Ovary (tissue), 9 donors: ENCODE results near the gene ROPN1L. TPM values are rescaled to one million over a fixed set of nuclear protein-coding genes. Genes with fewer than 3 reads are reported as not detected.

Experiments
- DNase-seq, 5 donors: peaks; one replicate each; pipeline ENCODE4 v3.0.0-alpha.2; 2019 to 2020
- H3K27ac ChIP-seq, 2 donors: fragments of 200-600 bp; one replicate each; pipeline versions ENCODE4 v1.5.1 to v1.8.0; 2019 to 2022
- H3K27me3 ChIP-seq: fragments of 200-600 bp; one replicate; pipeline ENCODE4 v1.8.0; 2022
- H3K36me3 ChIP-seq: fragments of 200-600 bp; sonication (generic); one replicate; pipeline ENCODE4 v1.5.1; 2019
- H3K4me1 ChIP-seq: one replicate; pipeline ENCODE4 v1.8.1; 2013; ENCODE audit warnings: mild to moderate bottlenecking, moderate library complexity; ENCODE audit not compliant: insufficient read depth
- H3K4me3 ChIP-seq: fragments of 200-600 bp; sonication (generic); one replicate; pipeline ENCODE4 v1.5.1; 2017
- H3K9me3 ChIP-seq, 2 donors: fragments of 200-600 bp in 1 of 2; sonication (generic) in 1 of 2; one replicate each; pipeline versions ENCODE4 v1.5.1 to v1.8.1; 2013 to 2019; ENCODE audit warnings: mild to moderate bottlenecking in 1 of 2, moderate library complexity in 1 of 2
- EP300 ChIP-seq: sonication (generic); formaldehyde crosslinking; IDR thresholded peaks from one replicate; pipeline ENCODE4 v1.6.1; 2017; ENCODE audit warnings: antibody characterized with exemption
- POLR2A ChIP-seq: fragments of 450-650 bp; IDR thresholded peaks from one replicate; pipeline ENCODE4 v1.6.1; 2017; ENCODE audit warnings: antibody characterized with exemption, mild to moderate bottlenecking, moderate library complexity
- WGBS, 3 donors: extraction: QIAGEN DNeasy Blood & Tissue Kit in 1 of 3; methylation state at CpG; one replicate each; pipeline versions ENCODE4 v1.1.5 to v1.1.7; 2013 to 2017; 5-methylcytosine and 5-hydroxymethylcytosine counted together
- intact Hi-C, 4 donors: fragments of 100-400 bp; cut with DNase I; formaldehyde crosslinking; loops; one replicate each; pipeline versions ENCODE4 v1.11.0 to v1.15.1; 2022 to 2023
- polyA plus RNA-seq, 2 donors: library from polyadenylated mRNA; stranded (reverse); fragments of 200-250 nt in 1 of 2; fragments of 350-450 nt in 1 of 2; fragmentation: Illumina TruSeq in 1 of 2; extraction: RNeasy Lipid Tissue Mini Kit (QIAGEN cat#74804) in 1 of 2; gene quantifications; one replicate each; pipeline ENCODE4 v1.2.3, GENCODE V29; 2013 to 2014
- total RNA-seq, 7 donors: library from RNA; depleted of rRNA in 2 of 7; stranded (reverse); fragments of >200 nt in 2 of 7; fragmentation: NEBNext Ultra II Directional in 3 of 7; extraction: Animal tissue kit (Norgen Biotek cat#: 25700) in 3 of 7; gene quantifications; one replicate each; pipeline versions ENCODE4 v1.1.0 to v1.2.4, GENCODE V29; 2016 to 2023
- TF ChIP-seq, protein P1 (sequence below), 3 donors: fragments of 450-650 bp in 2 of 3; fragments of 200-600 bp in 1 of 3; IDR thresholded peaks; one replicate each; pipeline versions ENCODE4 v1.5.1 to v1.8.0; 2016 to 2022; ENCODE audit warnings: antibody characterized with exemption in 3 of 3, mild to moderate bottlenecking in 1 of 3
- donor health status: DM: no; HTN: no; CAD: no; lungs with moderate emphysema.
- donor health status: DM: no; HTN: no; CAD: no.
- donor health status: Bipolar disorder and iron deficiency.
- donor health status: DM: yes; HTN: yes; CAD: no.
- donor health status: DM: no; HTN: no; CAD: no.
- donor health status: DM: yes; HTN: yes; CAD: no.

The ROPN1L gene
- total and polyA plus RNA-seq, 9 donors, result 0.30 to 51.9 (median 2.4) TPM; not detected in 3

DNA sequence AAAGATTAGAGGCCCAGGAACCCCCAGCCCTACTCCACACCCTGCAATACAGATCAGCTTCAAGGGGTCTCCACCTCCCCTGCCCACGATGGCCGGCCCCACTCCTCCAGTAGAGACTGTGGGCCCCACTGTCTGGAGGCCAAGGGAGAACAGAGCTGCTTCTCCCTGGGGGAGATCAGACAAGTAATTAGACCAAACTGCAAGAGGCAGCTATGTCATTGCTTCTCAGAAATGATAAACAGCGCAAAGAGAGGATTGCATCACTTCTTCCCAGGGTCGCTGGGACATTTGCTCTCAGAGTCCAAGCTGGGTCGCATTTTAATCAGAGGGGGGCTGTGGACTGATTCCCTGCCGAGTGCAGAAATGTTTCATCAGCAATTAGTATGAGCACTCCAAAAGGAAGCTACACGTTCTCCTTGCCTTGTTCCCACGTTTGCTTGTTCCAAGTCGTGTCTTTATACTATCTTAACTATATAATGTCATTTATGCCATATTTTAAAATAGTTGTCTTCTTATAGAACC lies 59.9 kb downstream of the ROPN1L start:
- Histone ChIP-seq H3K27ac (no peak overlapping the region), H3K27me3 (no peaks in the 10 kb centered on the region), H3K9me3 (no peaks in the 10 kb centered on the region), H3K36me3 (no peaks in the 10 kb centered on the region), H3K4me3 (no peak overlapping the region), H3K4me1 (no peaks in the 10 kb centered on the region)
- intact Hi-C loops, result no loop called here
- TF ChIP-seq, protein P1, sequence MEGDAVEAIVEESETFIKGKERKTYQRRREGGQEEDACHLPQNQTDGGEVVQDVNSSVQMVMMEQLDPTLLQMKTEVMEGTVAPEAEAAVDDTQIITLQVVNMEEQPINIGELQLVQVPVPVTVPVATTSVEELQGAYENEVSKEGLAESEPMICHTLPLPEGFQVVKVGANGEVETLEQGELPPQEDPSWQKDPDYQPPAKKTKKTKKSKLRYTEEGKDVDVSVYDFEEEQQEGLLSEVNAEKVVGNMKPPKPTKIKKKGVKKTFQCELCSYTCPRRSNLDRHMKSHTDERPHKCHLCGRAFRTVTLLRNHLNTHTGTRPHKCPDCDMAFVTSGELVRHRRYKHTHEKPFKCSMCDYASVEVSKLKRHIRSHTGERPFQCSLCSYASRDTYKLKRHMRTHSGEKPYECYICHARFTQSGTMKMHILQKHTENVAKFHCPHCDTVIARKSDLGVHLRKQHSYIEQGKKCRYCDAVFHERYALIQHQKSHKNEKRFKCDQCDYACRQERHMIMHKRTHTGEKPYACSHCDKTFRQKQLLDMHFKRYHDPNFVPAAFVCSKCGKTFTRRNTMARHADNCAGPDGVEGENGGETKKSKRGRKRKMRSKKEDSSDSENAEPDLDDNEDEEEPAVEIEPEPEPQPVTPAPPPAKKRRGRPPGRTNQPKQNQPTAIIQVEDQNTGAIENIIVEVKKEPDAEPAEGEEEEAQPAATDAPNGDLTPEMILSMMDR (IDR thresholded peaks at IDR 0.05), result no peak
- no peak for TF ChIP-seq POLR2A
- TF ChIP-seq EP300, result no peak
- WGBS, 3 donors, result 57 to 61% (median 60%) methylated on average over 9 of the region's 9 CpGs
- no peak for DNase-seq

- DNase-seq, result no peak
- Histone ChIP-seq H3K36me3 (no peaks in the 10 kb centered on the region), H3K9me3 (no peaks in the 10 kb centered on the region), H3K27ac (no peak overlapping the region), H3K27me3 (no peaks in the 10 kb centered on the region), H3K4me3 (no peak overlapping the region), H3K4me1 (no peaks in the 10 kb centered on the region)
- TF ChIP-seq, protein P1 (IDR thresholded peaks at IDR 0.05), result no peak
- TF ChIP-seq EP300, result no peak
- no peak for TF ChIP-seq POLR2A
- 79 to 81% (median 79%) methylated on average over 8 of the region's 8 CpGs for WGBS, 3 donors
- intact Hi-C loops, result no loop called here
Measured at GRCh38 chr5:10502130-10502529, 60.5 kb downstream of the ROPN1L start.

DNA sequence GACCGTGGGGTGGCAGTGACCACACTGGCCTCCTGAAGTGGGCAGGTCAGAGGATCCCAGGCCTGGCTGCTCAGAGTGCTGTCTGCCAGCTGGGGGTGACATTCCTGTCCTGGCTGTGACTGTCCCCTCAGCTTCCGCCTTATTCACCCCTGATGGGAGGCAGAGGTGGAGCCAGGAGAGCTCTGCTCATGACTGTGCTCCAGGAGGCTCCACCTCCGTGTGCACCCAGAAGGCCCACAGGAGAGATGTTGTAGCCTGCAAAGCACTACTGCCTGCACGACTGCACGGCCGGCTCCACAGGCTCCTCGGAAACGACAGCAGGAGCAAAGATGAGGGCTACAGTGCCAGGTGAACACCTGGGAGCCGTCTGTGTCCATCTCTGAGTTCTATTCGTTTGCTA lies 60.9 kb downstream of the ROPN1L start:
- Histone ChIP-seq H3K9me3 (no peaks in the 10 kb centered on the region), H3K4me1 (no peaks in the 10 kb centered on the region), H3K36me3 (no peaks in the 10 kb centered on the region), H3K27ac (no peak overlapping the region), H3K4me3 (no peak overlapping the region), H3K27me3 (no peaks in the 10 kb centered on the region)
- intact Hi-C loops, result no loop called here
- TF ChIP-seq POLR2A, result no peak
- TF ChIP-seq EP300, result no peak
- TF ChIP-seq, protein P1 (IDR thresholded peaks at IDR 0.05), result no peak
- no peak for DNase-seq
- WGBS, 3 donors, result 68 to 75% (median 70%) methylated on average over 10 of the region's 10 CpGs

GRCh38 chr5:10503321-10503720 lies 61.6 kb downstream of the ROPN1L start:
- WGBS, 3 donors, result 80 to 86% (median 82%) methylated on average over 7 of the region's 7 CpGs
- no peaks in the 10 kb centered on the region for H3K4me1 ChIP-seq

More at GRCh38 chr5:10503321-10503720, 61.6 kb downstream of the ROPN1L start:
- no peak overlapping the region for H3K4me3 ChIP-seq
- H3K36me3 ChIP-seq, result no peaks in the 10 kb centered on the region
- DNase-seq, result no peak
- H3K9me3 ChIP-seq, result no peaks in the 10 kb centered on the region
- TF ChIP-seq POLR2A (no peak), EP300 (no peak)
- TF ChIP-seq, protein P1 (IDR thresholded peaks at IDR 0.05), result no peak
- H3K27me3 ChIP-seq, result no peaks in the 10 kb centered on the region
- intact Hi-C loops, result no loop called here
- no peak overlapping the region for H3K27ac ChIP-seq
